Activated B cell treated with CpG ODN at 0.5 μM for 24 hours (primary cell): Measurements from ENCODE around the gene DHRSX. TPM values are rescaled to one million over a fixed set of nuclear protein-coding genes. Genes with fewer than 3 reads are reported as not detected.

Experiments
- ATAC-seq: fragments of 200-7000 bp; cut with Tn5 transposase; one replicate; pipeline ENCODE4 v1.10.0; 2021; ENCODE audit warnings: low read depth, mild to moderate bottlenecking, moderate library complexity
- CTCF ChIA-PET: fragments of 350-600 bp; sonication (Branson Sonifier 250); formaldehyde crosslinking; loops from one replicate; lab custom pipeline; 2021; ENCODE audit warnings: antibody characterized with exemption; lab: Charles Lee
- POLR2A ChIA-PET: fragments of 350-600 bp; sonication (Branson Sonifier 250); formaldehyde crosslinking; loops from one replicate; lab custom pipeline; 2021; ENCODE audit warnings: antibody characterized with exemption; lab: Charles Lee
- DNase-seq: peaks from one replicate; pipeline ENCODE4 v3.0.0; 2022
- H3K27ac Mint-ChIP-seq: one replicate; pipeline ENCODE4 v1.8.0; 2020; ENCODE audit warnings: mixed read lengths
- H3K27me3 Mint-ChIP-seq: one replicate; pipeline ENCODE4 v1.8.0; 2021; ENCODE audit warnings: mixed read lengths
- H3K36me3 Mint-ChIP-seq: one replicate; pipeline ENCODE4 v1.8.0; 2021; ENCODE audit warnings: low read depth, mixed read lengths
- H3K4me1 Mint-ChIP-seq: one replicate; pipeline ENCODE4 v1.8.0; 2021; ENCODE audit warnings: mixed read lengths
- H3K4me3 Mint-ChIP-seq: one replicate; pipeline ENCODE4 v1.8.0; 2020; ENCODE audit warnings: mild to moderate bottlenecking, mixed read lengths
- H3K9me3 Mint-ChIP-seq: one replicate; pipeline ENCODE4 v1.8.0; 2020; ENCODE audit warnings: mixed read lengths
- CTCF ChIP-seq: fragments of 200-600 bp; IDR thresholded peaks from one replicate; pipeline ENCODE4 v1.8.0; 2022; ENCODE audit warnings: antibody characterized with exemption, mild to moderate bottlenecking
- intact Hi-C: fragments of 100-400 bp; cut with micrococcal nuclease; formaldehyde crosslinking; loops from one replicate; pipeline ENCODE4 v1.15.1; 2024
- total RNA-seq: library from RNA; stranded (reverse); gene quantifications from 2 replicates; pipeline ENCODE4 v1.2.3, GENCODE V29; 2022

Gene DHRSX
- total RNA-seq, 1 donor from 2014 or later, result 28.3 TPM

GRCh38 chrX:2176274-2176673 is 324.5 kb downstream of the DHRSX start:
- H3K27ac Mint-ChIP-seq, result no peak overlapping the region
- ChIA-PET CTCF (no interaction called here), POLR2A (no interaction called here)
- no peak overlapping the region for H3K4me3 Mint-ChIP-seq
- ATAC-seq, result no peak
- intact Hi-C loops, result loop anchor here (5.0 kb wide), 1 partner anchor 724 kb away; the partner anchor contains the start of gene ASMTL
- H3K27me3 Mint-ChIP-seq, result no peaks in the 10 kb centered on the region
- H3K4me1 Mint-ChIP-seq, result peaks cover 22% of the 10 kb centered on the region
- TF ChIP-seq CTCF, result no peak
- DNase-seq, result no peak
- H3K9me3 Mint-ChIP-seq, result no peaks in the 10 kb centered on the region
- no peaks in the 10 kb centered on the region for H3K36me3 Mint-ChIP-seq

GRCh38 chrX:2172359-2172758 is 328.4 kb downstream of the DHRSX start:
- H3K4me3 Mint-ChIP-seq, result no peak overlapping the region
- intact Hi-C loops, result no loop called here
- DNase-seq (no peak), ATAC-seq (no peak)
- peaks cover 18% of the 10 kb centered on the region for H3K4me1 Mint-ChIP-seq
- no peak overlapping the region for H3K27ac Mint-ChIP-seq
- H3K36me3 Mint-ChIP-seq, result no peaks in the 10 kb centered on the region
- no peak for TF ChIP-seq CTCF
- H3K27me3 Mint-ChIP-seq, result no peaks in the 10 kb centered on the region
- peaks cover 8% of the 10 kb centered on the region for H3K9me3 Mint-ChIP-seq
- POLR2A ChIA-PET, result no interaction called here
- CTCF ChIA-PET, result no interaction called here

Other genes with a start within 250 kb of the DHRSX start
- 49.5 and 50.1 TPM in 2 replicates for gene ZBED1, start within 50 bp of the DHRSX start, total RNA-seq
- gene CD99, start 190.3 kb upstream of the DHRSX start, total RNA-seq, result 86.4 and 102 TPM in 2 replicates